ENCODE measurements around the gene ZNF222.

The ZNF222 gene

DNA sequence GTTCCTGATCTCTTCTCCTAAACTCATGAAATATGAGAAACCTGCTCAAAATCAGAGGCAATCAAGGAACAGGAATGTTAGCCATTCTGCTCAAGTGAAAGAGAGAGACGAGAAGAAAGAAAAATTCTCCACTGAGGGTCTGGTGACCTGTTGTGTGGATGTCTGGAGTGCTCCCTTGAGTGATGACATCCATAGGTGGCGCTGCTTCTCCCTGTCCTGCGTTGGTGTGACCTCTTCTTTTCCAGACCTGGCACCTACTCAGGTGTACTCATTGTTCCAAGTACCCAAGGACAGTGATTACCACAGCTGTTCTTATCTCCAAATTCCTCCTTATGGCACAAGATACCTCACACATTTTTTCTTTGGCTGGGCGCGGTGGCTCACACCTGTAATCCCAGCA lies 30.7 kb downstream of the ZNF222 start:
- DNase-seq: no peak

DNA sequence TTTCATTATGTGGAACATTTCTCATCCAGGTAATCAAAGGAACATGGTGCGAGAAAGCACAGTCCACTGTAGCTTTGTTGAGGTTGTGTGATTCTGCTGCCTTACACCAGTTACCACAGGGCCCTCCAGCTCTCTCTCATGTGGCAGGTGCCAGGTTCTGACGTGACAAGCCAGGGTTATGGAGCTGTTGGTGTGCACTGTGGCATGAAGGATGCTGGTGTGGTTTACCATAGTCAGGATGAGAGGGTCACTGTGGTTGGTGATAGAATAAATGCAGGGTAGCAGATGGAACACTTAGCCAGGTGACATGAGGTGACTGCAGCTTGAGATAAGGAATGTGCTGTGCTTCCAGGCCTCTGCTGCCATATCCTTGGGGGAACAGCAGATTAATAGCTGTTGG lies 34.0 kb downstream of the ZNF222 start:
- DNase-seq: no peak

DNA sequence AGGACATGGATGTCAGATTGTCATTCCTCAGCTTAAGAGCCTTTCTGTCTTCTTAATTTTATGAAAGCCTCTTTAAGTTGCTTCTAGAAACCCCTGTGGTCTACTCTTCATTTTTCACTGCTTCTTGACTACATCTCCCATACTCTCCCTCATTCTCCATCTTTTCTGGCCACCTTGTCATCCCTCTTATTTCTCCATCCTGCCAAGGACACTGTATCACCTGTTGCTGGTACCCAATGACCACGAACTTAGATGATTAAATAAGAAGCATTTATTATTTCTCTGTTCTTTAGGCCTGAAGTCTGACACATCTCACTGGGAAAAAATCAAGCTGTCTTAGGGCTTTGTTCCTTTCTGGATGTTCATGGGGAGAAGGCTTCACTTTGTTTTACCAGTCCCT lies 35.9 kb downstream of the ZNF222 start:
- no peak for DNase-seq

DNA sequence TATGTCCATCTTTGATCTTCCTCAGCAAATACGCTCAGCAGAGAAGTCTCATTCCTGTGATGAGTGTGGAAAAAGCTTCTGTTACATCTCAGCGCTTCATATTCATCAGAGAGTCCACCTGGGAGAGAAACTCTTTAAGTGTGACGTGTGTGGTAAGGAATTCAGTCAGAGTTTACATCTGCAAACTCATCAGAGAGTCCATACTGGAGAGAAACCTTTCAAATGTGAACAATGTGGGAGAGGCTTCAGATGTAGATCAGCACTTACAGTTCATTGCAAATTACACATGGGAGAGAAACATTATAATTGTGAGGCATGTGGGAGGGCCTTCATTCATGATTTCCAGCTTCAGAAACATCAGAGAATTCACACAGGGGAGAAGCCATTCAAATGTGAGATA lies 41.1 kb downstream of the ZNF222 start:
- DNase-seq: no peak

DNA sequence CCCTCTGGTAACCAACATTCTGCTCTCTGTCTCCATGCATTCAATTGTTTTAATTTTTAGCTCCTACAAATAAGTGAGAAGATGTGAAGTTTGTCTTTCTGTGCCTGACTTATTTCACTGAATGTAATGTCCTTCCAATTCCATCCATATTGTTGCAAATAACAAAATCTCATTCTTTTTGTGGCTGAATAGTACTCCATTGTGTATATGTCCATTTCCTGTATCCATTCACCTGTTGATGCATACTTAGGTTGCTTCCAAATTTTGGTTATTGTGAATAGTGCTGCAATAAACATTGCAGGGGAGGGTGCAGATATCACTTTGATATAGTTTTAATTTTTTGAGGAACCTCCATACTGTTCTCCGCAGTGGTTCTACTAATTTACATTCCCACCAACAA lies 44.2 kb downstream of the ZNF222 start:
- no peak for DNase-seq

DNA sequence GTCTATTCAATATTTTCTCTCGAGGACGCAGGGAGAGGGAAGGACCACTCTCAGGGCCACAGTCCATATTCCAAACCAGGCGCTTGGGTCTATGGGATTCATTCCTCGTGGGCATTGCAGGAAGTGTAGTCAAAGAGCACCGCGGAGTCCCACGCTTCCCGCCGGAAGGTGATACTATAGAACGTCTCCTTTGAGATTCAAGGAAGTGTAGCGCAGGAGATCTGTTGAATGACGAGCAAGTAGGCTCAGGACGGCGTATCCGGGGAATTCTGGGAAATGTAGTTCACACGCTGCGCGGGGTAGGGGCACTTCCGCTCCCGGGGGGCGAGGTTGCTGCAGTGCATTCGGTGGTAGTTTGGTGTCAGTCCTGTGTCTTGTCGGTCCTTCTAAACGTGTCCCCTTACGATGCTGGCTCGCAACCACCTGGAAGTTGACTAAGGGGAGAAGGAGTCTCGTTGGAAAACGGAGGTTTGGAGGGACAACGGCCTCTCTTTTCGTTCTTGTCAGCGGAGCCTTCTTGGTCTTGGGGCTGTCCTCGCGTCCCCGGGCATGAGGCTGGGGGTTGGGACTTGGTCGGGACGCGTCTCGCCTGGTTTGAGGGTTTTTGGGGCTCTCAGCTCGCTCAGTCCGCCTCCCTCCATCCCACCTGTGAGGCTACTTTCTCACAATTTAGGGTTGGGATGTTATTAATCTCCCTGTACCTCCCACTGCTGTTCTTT lies 46.8 kb downstream of the ZNF222 start, which contains the start of gene ZNF284:
TSS of gene ZNF284 (plus strand) at position 336 of the 719 bp plus-strand sequence. CDS start 4,231 bp downstream, outside the sequence.
- DNase-seq: peak; percentile 57 to 66 (median 60)

DNA sequence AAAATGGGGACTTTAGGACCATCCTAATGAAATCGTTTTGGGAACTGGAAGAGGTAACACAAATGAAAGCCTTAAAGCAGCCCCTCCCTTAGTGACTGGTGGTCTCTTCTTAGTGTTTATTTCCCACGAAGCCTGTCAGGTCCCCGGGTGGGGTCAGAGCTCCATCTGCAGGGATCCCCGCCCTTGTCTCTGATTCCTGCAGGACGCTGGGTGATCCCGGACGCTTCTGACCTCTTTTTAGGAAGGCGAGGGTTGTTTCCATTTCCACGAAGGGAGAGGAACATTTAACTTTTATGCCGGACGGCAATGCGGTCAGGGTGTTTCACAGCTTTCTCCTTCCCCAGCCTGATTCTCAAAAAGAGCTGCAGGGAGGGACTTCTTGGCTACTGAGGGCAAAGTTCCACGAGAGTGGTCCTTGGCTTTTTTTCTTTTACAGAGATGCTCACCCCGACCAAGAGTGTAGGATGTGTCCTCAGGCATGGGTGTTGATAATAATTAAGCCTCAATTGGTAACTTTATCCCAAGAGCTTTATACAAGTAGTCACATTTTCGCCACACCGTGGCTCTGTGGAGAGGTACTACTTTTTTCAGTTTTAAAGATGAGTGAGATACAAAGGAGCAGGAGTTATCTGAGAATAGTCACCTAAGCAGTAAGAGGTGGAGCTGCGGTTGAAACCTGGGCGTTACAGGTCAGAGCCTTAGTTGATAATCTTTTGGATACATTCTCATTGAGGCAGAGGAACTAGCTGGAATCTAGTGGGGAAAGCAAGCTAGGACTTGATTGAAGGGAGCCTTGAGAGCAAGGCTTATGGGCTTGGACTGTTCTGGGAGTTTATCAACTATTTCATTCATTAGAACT lies 47.6 kb downstream of the ZNF222 start:
- no peak for DNase-seq

DNA sequence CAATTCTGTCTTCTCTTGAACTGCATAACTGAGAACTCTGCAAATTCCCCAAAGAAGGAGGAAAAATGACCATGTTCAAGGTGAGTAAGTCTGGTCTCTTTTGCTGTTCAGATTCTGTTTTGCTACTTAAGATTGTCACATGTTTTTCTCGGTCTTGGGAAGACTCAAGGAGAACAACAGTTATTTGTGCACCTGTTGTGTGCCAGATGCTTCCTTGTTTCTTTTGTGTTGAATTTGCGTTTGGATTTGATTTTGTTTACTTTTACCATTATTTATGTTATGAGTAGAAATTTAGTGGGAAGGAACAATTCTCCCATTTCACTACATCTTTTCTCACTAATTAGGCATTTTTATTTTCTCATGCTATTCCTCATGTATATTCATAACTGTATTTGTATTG lies 51.1 kb downstream of the ZNF222 start:
- no peak for DNase-seq
